NCI-H510A (cell line): ENCODE results near the gene GREM2.

Experiments
- DNase-seq: peaks from one replicate; lab custom pipeline; 2025; lab: John Stamatoyannopoulos, UW

The GREM2 gene

GRCh38 chr1:240498335-240498734 lies 113.6 kb downstream of the GREM2 start:
- no peak for DNase-seq

- DNase-seq = no peak
These were observed 114.0 kb downstream of the GREM2 start for GRCh38 chr1:240497908-240498307.

- no peak for DNase-seq
These were observed 115.0 kb downstream of the GREM2 start for GRCh38 chr1:240496941-240497340.

GRCh38 chr1:240496356-240496755 lies 115.6 kb downstream of the GREM2 start:
- no peak for DNase-seq

- no peak for DNase-seq
These were observed 116.4 kb downstream of the GREM2 start for GRCh38 chr1:240495601-240496000.

GRCh38 chr1:240492832-240493440 lies 119.0 kb downstream of the GREM2 start:
- peak; percentile 7 for DNase-seq

- DNase-seq = no peak
These were observed 120.2 kb downstream of the GREM2 start for GRCh38 chr1:240491796-240492195.

- DNase-seq = no peak
These were observed 120.8 kb downstream of the GREM2 start for GRCh38 chr1:240491156-240491555.

- no peak for DNase-seq
These were observed 124.5 kb downstream of the GREM2 start for GRCh38 chr1:240487493-240487892.

- DNase-seq = no peak
These were observed 125.3 kb downstream of the GREM2 start for GRCh38 chr1:240486611-240487010.

- no peak for DNase-seq
These were observed 127.0 kb downstream of the GREM2 start for GRCh38 chr1:240484804-240485443.

GRCh38 chr1:240478536-240478935 lies 133.4 kb downstream of the GREM2 start:
- no peak for DNase-seq

- no peak for DNase-seq
These were observed 136.1 kb downstream of the GREM2 start for GRCh38 chr1:240475832-240476231.

- no peak for DNase-seq
These were observed 137.8 kb downstream of the GREM2 start for GRCh38 chr1:240474133-240474614.

- no peak for DNase-seq
These were observed 143.3 kb downstream of the GREM2 start for GRCh38 chr1:240468656-240469055.

GRCh38 chr1:240467895-240468294 lies 144.1 kb downstream of the GREM2 start:
- no peak for DNase-seq

- DNase-seq = no peak
These were observed 145.4 kb downstream of the GREM2 start for GRCh38 chr1:240466509-240466908.

- DNase-seq = no peak
These were observed 146.4 kb downstream of the GREM2 start for GRCh38 chr1:240465531-240465940.

GRCh38 chr1:240464099-240464498 lies 147.9 kb downstream of the GREM2 start:
- DNase-seq = no peak

- DNase-seq = no peak
These were observed 149.1 kb downstream of the GREM2 start for GRCh38 chr1:240462766-240463395.

GRCh38 chr1:240462277-240462676 lies 149.7 kb downstream of the GREM2 start:
- DNase-seq = no peak

GRCh38 chr1:240457203-240457602 lies 154.8 kb downstream of the GREM2 start:
- no peak for DNase-seq

- no peak for DNase-seq
These were observed 156.6 kb downstream of the GREM2 start for GRCh38 chr1:240455228-240455821.
